GM19463 (cell line): ENCODE results near the gene IER3.

ENCODE experiments used
- ATAC-seq: cut with Tn5 transposase; IDR thresholded peaks from one replicate; pipeline ENCODE4 v1.9.1; 2021; ENCODE audit warnings: mild to moderate bottlenecking, moderate library complexity; ENCODE audit not compliant: unreplicated experiment

IER3 gene

GRCh38 chr6:30709101-30709868 lies 35.1 kb downstream of the IER3 start:
- no peak for ATAC-seq

GRCh38 chr6:30707281-30707850 lies 37.0 kb downstream of the IER3 start:
- ATAC-seq = no peak

- no peak for ATAC-seq
These were observed 38.7 kb downstream of the IER3 start for GRCh38 chr6:30705620-30706019.

GRCh38 chr6:30703821-30704220 lies 40.5 kb downstream of the IER3 start:
- no peak for ATAC-seq

GRCh38 chr6:30703011-30703410 lies 41.3 kb downstream of the IER3 start:
- no peak for ATAC-seq

GRCh38 chr6:30700340-30700739 lies 44.0 kb downstream of the IER3 start:
- no peak for ATAC-seq

GRCh38 chr6:30696432-30696831 lies 47.9 kb downstream of the IER3 start:
- ATAC-seq = no peak
